Measurements from ENCODE around the gene ATG4A.

DNA sequence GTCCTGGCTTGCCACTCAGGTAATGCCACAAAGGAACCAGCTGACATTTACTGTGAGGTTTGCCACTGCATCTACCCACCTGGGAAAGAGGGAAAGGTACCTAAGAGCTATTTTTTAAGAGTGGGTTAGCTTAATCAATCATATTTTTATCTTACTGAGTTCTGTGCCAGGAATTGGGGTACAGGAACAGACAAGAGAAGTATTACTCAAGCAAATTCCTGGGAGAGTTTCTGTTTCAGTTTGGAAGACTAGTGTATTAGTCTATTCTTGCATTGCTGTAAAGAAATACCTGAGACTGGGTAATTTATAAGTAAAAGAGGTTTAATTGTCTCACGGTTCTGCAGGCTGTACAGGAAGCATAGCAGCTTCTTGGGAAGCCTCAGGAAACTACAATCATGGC is 23.5 kb upstream of the ATG4A start:
- TF ChIP-seq, protein P1, sequence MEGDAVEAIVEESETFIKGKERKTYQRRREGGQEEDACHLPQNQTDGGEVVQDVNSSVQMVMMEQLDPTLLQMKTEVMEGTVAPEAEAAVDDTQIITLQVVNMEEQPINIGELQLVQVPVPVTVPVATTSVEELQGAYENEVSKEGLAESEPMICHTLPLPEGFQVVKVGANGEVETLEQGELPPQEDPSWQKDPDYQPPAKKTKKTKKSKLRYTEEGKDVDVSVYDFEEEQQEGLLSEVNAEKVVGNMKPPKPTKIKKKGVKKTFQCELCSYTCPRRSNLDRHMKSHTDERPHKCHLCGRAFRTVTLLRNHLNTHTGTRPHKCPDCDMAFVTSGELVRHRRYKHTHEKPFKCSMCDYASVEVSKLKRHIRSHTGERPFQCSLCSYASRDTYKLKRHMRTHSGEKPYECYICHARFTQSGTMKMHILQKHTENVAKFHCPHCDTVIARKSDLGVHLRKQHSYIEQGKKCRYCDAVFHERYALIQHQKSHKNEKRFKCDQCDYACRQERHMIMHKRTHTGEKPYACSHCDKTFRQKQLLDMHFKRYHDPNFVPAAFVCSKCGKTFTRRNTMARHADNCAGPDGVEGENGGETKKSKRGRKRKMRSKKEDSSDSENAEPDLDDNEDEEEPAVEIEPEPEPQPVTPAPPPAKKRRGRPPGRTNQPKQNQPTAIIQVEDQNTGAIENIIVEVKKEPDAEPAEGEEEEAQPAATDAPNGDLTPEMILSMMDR (IDR thresholded peaks at IDR 0.05): no peak
- no peak for TF ChIP-seq POLR2A (IDR thresholded peaks at IDR 0.05)

Data from right lobe of liver (tissue), 4 donors.